Gastrocnemius medialis (tissue), 4 donors: ENCODE data around the gene ERC1.

Experiments used
- CTCF ChIP-seq, 5 experiments: fragments of 450-650 bp in 3 of 5; fragments of 200-600 bp in 2 of 5; sonication (generic) in 2 of 5; IDR thresholded peaks in 4 of 5; conservative IDR thresholded peaks in 1 of 5; 1 replicate in 4 of 5; 2 replicates in 1 of 5; pipeline ENCODE4 v1.5.1; 2016 to 2019; ENCODE audit warnings: antibody characterized with exemption in 5 of 5, mild to moderate bottlenecking in 3 of 5, moderate library complexity in 3 of 5
- POLR2A ChIP-seq, 2 donors: fragments of 450-650 bp; IDR thresholded peaks; one replicate each; pipeline ENCODE4 v1.6.1; 2017; ENCODE audit warnings: antibody characterized with exemption in 2 of 2, mild to moderate bottlenecking in 2 of 2, moderate library complexity in 2 of 2

GRCh38 chr12:1206118-1206734 lies 215.2 kb downstream of the ERC1 start:
- TF ChIP-seq CTCF (IDR thresholded peaks at IDR 0.05 in 4 of 5, conservative IDR thresholded peaks at IDR 0.05 in 1 of 5), result no peak
- no peak for TF ChIP-seq POLR2A (IDR thresholded peaks at IDR 0.05)
